ENCODE data around the gene EHBP1.
A peak's percentile ranks its signal among the peaks of the same experiment; 100 is the strongest.

The EHBP1 gene
- total RNA-seq: 26.1 to 27.5 reads per million in 2 donors

DNA sequence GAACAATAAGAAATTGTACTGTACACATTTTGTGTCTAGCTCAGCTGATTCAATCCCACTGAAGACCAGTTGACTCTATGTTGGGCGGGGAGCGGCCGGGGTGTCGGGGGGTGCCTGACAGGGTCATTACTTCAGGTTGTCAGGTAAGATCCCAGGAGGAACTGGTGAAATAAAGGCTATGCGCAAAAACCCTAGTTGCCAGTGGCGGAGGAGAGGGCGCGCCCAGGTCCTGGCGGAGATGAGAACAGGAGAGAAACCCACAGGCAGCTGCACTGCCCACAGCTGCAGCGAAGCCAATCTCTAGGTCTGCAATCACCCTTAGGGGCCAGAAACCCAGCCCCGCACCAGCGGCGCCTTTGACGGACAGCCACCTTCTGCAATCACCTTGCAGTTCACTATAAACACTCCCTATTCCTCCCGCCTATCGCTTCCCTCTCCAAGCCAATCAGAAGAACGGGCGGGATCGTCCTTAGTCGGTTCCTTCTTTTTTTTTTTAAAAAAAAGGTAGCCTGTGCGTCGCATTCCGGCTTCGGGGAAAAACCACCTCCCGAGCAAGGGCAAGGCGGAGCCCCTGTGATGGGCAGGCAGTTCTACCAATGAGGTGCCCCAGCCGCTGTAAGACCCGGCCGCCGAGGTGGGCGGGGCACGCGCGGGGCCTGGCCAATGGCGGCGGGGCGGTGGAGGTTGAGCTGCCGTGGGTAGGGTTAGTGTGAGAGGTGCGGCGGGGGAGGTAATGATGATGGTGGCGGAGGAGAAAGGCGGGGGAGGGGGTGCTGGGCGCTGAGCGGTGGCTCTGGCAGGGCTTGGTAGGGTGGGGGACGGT lies at the start of gene EHBP1:
Gene EHBP1 (plus strand): TSS at position 707 of the 823 bp plus-strand sequence. CDS start 1,479 bp downstream, outside the sequence.
- DNase-seq: peak; percentile 93

DNA sequence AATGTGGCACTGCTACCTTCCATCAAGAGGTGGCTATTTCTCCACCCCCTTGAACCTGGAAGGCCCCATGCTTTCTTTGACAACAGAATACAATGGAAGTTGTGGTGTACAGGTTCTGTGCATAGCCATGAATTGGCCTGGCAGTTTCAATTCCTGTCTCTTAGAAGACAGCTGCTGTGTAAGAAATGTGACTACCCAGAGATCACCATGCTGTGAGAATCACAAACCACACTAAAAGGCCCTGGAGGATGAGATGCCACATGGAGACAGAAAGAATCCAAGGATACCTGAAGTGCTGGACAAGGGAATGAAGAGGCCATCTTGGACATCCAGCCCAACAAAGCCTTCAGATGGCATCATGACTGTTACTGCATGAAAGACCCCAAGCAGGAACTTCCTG lies 47.7 kb upstream of the EHBP1 start:
- no peak for DNase-seq

DNA sequence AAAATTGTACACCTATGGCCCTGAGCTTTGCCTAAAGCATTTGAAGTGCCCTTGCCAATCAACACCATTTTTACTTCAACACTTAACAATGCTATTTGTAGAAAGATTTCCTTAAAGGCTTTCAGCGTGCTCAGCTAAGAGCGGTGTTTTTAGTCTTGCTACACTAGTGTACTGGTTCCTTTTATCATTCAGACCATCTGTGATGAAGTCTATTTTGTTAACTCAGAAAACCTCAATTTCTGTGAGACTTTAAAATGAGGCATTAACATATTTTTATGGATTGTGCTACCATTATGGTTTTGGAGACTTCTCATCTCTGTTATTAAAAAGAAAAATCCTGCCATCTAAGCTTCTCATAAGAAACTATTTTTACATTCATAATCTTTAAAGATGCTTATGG lies 46.6 kb upstream of the EHBP1 start:
- DNase-seq: no peak

DNA sequence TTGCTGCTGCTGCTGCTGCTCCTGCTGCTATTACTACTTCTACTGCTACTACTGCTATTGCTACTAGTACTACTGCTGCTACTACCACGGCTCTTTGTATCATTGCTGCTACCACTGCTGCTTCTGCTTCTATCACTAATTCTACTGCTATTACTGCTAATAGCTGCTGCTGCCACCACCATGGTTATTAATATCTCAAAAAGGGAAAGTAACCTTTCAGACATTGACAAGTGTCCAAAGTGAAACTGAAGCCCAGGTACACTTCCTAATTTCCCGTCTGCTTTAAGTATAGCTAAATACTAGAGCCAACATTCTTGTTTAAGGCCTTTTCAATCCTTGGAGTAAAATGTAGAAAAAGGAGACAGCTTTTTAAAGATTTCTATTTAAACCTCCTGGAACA lies 45.4 kb upstream of the EHBP1 start:
- no peak for DNase-seq

DNA sequence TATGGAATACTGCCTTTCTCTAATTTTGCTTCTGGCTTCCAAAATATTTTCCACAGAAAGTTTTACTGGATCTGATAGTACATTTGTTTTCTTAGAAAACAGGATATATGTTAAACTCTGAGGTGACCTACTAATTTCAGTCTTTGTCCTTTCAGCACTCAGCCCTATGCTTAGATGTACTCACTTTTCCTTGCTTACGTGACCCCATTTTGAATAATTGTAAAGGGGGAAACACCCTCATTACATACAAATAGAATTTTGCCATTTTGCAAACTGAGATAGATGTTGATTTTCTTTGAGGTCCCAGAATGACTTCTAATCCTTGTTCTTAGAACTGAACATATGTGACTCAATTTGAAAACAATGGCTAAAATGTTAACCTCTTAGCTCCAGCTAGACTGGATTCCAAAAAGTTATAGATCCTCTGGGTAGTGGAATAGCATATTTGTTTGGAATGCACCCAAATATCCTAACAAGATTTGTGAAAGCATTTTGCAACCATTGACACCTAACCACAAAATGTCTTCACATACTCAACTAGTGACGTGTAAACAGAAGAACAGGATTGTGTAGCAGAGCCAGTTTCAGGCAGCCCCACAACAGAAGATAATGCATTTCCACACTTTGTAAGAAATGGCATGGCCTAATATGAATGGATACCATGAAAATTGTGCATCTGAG lies 44.8 kb upstream of the EHBP1 start:
- DNase-seq: no peak

DNA sequence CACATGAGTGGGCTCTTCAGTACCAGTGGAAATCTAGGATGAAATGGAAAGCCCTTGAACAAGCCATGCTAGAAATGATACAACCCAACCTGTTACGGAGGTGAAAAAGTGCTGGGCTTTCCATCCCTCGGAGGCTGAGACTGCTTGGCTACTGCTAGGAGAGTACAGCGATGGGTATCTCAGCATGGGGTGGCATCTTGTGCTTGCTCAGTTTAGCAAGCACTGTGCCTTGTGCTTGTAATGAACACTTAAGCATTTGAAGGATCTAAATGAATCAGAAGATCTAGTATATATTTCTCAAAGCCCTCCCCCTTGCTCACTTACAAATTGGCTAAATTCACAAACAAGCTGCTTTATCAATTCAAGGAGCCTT lies 44.3 kb upstream of the EHBP1 start:
- DNase-seq: no peak

DNA sequence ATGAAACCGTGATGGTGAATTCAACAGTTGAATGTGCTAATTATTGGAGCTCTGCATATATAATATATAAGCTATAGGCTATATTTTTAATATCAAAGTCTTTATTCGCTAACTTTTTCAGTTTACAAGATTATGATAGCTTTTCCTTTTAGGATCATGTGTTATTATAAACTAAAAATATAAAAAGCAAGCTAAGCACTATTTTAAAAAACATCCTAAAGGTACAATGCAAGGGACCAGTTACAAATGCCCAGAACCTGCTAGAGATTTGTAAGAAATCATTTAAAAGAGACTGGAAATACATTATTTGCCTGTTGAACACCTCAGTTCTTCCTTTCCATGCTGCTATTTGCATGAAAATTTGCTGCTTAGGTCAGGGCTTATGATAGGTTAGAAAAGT lies 43.4 kb upstream of the EHBP1 start:
- no peak for DNase-seq

DNA sequence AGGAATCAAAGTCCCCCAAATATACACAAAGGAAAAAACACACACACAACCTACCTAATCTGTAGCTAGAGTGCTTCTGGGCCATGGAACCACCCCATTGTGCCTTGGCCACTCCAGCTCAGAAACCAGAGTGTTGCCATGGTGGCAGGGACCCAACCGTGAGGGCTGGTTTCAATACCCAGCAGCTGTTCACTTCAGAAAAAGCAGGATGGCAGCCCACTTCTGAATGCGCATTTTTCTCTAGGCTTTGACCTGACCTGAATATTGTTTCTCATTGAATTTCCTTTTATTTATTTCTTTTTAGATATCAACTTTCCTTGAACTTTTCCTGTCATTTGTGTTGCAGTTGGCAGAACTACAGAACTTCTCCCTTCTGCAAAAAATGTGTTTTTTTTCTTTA lies 43.0 kb upstream of the EHBP1 start:
- DNase-seq: no peak

DNA sequence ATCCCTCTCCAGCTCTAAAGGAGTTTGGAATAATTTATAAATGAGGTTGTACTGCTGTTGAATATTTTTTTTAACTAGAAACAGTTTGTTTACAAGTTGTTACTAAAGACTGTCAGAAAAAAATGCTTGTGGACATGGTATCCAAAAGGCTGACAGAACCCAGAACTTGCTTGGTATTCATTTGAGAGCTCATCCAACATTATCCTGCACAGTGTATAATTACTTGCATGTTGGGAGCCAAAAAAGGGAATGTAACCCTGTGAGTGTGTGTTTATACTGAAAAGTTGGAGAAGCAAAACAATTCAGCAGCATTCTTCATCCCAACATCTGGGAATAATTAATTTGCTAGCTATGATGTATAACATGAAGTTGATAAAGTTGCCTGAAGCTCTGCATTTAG lies 42.1 kb upstream of the EHBP1 start:
- no peak for DNase-seq

DNA sequence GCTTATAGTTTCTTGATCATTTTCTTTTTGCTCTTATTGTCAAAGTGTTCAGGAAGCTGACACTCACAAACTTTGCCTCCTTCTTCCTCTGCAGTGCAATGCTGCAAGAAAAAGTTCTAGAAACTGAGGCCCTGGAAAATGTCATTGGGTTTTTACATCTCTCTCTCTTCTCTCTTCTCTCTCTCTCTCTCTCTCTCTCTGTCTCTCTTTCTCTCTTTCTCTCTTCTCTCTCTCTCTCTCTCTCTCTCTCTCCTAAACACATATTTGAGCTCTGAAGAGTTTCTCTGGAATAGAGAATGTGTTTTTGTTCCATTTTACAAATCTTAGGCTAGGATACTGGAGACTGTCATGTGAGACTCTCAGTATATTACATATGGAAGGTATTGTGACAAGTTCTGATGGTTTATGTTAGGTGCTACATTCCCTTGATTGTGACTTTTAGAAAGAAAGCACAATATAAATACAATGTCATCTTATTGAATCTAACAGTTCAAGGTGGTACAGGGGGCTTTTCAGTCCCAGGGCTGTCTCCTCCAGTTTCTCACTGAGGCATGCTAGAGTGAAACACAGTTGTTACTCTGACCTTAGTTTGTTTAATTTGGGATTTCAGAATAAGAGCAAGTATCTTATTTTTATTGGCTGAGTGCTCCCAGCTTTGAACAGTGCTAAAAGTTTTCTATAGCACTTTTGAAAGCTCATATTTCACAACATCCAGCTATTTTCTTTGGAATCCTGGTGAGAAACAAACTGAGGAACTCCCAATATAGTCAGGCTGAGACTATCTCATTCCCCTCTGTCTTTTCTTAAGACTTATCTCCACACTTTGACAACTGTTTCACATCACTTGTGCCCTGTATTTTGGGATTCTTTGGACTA lies 41.4 kb upstream of the EHBP1 start:
- DNase-seq: no peak

DNA sequence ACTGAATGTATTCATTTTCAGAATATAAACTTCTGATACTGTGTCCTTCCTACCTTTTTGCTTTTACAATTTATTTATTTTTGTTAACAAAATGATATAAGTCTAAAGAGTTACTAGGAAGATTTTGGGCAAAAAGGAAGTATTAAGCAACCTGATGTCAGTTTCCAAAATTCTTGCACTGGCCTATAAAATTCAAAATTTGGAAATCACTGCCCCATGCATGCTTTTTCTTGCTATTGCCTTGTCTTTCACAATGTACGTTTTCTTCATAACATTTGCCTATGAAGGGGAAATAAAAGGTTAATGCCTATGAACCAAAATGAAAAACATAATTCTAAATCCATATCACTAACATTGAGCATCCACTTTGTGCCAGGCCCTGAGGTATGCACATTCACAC lies 40.1 kb upstream of the EHBP1 start:
- no peak for DNase-seq

DNA sequence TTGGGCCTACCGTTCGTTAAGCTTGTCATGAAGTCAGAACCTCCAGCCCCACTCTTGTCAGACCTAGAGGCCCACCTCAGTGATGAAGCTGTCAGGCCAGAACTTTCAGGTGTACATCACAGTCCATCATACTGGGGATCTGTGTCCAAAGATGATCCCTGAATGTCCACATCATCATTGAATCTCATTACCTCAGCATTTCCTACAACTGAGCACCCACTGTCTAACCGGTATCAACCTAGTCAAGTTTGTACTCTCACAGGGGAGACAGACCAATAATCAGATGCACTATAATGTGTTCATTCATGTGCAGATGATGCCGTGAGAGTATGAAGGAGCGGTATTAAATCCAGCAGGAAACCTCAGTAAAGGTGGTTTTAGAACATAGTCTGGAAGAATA lies 36.3 kb upstream of the EHBP1 start:
- no peak for DNase-seq

DNA sequence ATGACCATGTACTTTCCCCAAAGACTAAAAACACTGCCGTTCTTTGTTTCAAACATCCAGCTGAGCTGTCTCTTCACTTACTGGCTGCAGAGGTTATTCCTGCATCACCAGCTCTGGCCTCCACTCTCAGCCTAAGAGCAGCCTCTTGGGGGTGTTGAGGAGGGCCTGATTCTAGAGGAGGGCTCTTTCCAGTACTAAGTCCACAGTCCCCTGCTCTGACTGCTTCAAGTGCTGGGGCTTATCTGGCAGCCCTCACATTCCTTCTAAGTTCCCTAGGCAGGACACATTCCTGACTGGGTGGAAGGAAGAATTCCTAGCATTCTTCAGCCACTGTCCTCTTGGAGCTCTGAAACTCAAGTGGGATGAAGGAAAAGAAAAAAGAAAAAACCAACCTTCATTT lies 32.9 kb upstream of the EHBP1 start:
- no peak for DNase-seq

DNA sequence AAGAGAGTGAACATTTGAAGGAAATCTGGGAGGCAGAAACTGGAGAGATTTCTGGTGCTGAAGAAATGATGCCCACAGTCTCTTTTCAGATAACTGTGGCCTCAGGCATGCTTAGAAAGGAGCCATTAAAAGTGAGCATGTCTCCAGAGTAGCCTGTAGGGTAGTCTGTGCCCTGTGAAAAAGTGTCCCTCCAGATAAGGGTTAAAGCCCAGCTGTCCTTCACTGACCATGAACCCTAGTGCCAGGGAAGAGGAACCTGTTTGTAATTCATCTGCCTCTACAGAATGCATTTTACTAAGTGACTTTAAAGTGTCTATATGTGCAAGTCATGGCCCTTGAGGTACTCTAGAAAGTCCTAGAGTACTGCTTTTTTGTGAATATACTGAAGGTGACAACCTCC lies 30.5 kb upstream of the EHBP1 start:
- no peak for DNase-seq

DNA sequence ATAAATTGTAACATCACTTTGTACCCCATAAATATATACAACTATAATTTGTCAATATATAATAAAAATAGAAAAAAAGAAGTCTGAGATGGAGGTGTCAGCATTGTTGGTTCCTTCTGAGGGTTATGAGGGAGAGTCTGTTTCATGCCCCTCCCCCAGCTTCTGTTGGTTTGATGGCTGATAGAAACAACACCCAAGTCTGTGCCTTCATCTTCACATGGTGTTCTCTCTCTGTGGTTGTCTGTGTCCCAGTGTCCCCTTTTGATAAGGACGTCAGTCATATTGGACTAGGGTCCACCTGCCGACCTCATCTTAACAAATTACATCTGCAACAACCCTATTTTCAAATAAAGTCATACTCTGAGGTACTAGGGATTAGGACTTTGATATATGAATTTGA lies 20.3 kb upstream of the EHBP1 start:
- no peak for DNase-seq

DNA sequence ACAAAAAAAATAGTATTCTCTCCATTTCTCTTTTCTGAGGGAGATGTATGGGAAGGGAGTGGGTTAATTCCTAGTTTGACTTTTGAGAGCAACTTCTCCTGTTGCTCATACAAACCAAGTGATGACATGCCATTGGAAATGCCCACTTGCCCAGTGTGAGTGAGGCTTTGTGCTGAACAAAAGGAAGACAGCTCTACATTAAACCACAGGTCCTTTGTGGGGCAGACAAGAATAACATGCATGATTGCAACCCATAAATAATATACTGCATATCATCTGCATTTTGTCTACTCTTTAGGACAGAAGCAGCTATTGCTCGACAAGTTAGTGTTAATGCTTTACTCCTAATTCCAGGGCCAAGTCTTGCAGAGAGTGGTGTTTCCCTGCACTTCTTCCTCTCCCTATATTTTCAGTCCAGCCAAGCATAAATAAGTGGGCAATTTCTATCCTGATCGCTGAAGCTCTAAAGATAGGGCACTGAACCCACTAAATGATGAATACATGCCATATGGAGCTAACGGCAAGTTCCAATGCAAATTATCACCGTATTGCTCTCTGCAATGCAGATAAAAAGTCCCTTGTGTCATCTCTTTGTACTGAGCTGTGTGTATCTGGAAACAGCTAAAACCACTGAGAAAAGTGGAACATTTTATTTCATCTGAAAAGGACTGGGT lies 19.4 kb upstream of the EHBP1 start:
- DNase-seq: no peak

DNA sequence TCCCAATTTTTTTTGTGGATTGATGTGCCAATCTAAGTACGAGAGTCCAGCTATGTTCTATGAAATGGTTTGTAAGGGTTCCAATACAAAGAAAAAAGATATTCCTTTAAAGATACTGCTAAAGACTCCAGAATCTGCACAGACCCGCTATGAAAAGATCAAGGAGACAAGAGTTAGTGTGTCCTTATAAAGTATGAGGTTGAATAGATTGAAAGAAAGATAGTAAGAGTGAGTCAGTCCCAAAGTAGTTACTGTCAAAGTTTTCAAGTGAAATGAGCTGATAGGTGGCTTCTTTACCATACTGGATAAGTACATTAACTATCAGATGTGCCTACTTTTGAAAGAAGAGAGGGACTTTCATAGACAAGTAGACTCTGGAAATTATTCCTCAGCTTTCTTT lies 17.9 kb upstream of the EHBP1 start:
- no peak for DNase-seq

DNA sequence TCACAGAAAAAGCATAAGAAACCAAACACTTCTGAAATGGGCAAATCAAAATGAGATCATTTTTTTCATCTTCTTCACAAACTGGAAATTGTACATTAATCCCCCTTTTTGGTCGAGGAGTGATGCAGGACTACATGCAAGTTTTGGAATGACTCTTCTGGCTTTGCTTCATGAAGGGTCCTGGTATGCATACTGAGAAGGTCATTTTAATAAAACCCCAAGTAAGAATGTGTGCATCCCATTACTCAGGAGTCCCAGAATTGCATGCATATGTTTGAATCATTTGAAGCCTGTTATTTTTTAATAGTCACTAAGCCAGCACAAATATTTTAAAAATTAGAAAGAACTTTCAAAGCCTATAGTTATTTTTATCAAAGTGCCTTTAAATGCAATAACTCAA lies 16.7 kb upstream of the EHBP1 start:
- no peak for DNase-seq

DNA sequence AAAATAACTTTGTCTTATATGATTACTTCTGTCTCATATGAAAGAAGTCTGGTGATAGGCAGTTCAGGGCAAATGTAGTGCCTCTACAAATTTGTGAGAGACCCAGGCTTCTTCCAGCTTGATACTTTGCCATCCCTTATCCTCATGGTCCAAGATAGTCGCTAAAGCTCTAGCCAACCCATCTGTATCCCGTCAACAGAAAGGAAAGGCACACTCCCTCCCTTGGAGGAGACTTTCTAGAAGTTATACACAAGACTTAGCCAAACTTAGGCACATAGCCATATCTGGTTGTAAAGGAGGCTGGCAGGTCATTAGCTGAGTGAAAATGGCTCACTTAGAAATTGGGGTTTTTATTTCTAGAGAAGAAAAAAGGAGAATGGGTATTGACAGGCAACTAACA lies 14.3 kb upstream of the EHBP1 start:
- no peak for DNase-seq

DNA sequence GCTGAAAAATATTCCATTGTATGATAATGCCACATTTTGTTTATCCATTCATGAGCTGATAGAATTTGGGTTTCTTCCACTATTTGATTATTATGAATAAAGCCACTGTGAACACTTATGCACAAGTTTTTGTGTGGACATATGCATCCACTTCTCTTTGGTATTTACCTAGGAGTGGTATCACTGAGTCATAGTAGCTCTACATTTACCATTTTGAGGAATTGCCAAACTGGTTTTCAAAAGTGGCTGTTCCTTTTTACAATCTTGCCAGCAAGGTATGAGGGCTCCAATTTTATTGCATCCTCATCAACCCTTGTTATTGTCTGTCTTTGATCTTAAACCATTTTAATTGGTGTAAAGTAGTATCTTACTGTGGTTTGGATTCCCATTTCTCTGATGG lies 13.3 kb upstream of the EHBP1 start:
- no peak for DNase-seq

DNA sequence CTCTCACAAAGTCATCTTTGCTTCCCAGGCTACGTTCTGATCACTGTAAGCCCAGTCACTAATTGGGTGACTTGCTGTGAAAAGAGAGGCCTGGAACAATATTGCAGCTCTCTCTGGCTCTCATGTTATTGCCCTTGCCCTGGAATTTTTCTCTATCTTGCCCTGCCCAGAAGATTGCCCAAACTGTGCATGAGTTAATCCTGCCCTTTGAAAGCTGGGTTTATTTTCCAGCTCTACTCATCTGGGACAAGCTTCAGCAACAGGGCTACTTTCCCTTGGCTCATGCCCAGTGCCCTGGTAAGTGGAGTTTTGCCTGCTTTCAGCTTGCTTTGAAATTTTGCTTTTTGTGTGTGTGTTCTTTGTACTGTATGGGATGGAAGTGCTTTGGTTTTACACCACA lies 6.9 kb upstream of the EHBP1 start:
- no peak for DNase-seq

DNA sequence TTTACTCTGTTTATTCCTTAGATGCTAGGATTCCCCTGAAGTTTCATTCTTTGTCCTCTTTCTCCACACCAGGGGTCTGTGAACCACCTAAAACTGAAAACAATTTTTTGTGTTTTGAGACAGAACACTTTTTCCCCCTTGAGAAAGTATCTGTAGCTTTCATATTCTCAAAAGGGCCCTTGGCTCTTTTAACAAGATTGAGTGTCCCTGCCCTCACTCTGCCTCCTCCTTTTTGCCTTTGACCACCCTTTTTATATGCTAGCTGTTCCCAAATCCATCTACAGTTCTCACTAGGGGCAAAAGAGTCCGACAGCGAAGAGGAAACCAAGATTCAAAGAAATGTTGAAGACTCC lies 883 bp upstream of the EHBP1 start:
- DNase-seq: no peak

Measured in activated gamma-delta T cell (primary cell).